GM23338 (cell line): ENCODE measurements around the gene MROH2A. TPM values are rescaled to one million over a fixed set of nuclear protein-coding genes. Genes with fewer than 3 reads are reported as not detected.

ENCODE experiments used
- ATAC-seq: fragments of 200-7000 bp; cut with Tn5 transposase; 3 replicates; pipeline ENCODE4 v1.9.1; 2020
- DNase-seq: peaks from one replicate; pipeline ENCODE4 v3.0.0-alpha.2; 2015; ENCODE audit warnings: low spot score
- H2AFZ ChIP-seq: fragments of 200-600 bp; sonication (generic); 2 replicates; pipeline ENCODE4 v1.8.0; 2016; ENCODE audit warnings: antibody characterized with exemption, mild to moderate bottlenecking, moderate library complexity
- H3F3A ChIP-seq: fragments of 200-600 bp; sonication (generic); replicated peaks from 2 replicates; pipeline ENCODE4 v1.8.0; 2017; ENCODE audit warnings: antibody characterized with exemption, mixed run types, low read depth
- H3K27ac ChIP-seq: fragments of 200-600 bp; sonication (generic); 2 replicates; pipeline ENCODE4 v1.6.1; 2016; ENCODE audit warnings: low read depth
- H3K27me3 ChIP-seq: fragments of 200-600 bp; sonication (generic); 2 replicates; pipeline ENCODE4 v1.8.0; 2016; ENCODE audit warnings: mild to moderate bottlenecking, mixed run types, moderate library complexity; ENCODE audit not compliant: insufficient read depth
- H3K36me3 ChIP-seq: fragments of 200-600 bp; sonication (generic); 2 replicates; pipeline ENCODE4 v1.8.0; 2016; ENCODE audit warnings: mild to moderate bottlenecking; ENCODE audit not compliant: insufficient read depth
- H3K4me1 ChIP-seq: fragments of 200-600 bp; sonication (generic); 2 replicates; pipeline ENCODE4 v1.8.0; 2016; ENCODE audit warnings: mild to moderate bottlenecking, moderate library complexity; ENCODE audit not compliant: insufficient read depth
- H3K4me2 ChIP-seq: fragments of 200-600 bp; sonication (generic); 2 replicates; pipeline ENCODE4 v1.7.1; 2017; ENCODE audit warnings: mixed run types
- H3K4me3 ChIP-seq: fragments of 200-600 bp; sonication (generic); 2 replicates; pipeline ENCODE4 v1.6.1; 2016; ENCODE audit warnings: mixed run types
- H3K79me2 ChIP-seq: fragments of 200-600 bp; sonication (generic); replicated peaks from 2 replicates; pipeline ENCODE4 v1.8.0; 2017; ENCODE audit warnings: mild to moderate bottlenecking; ENCODE audit not compliant: insufficient read depth
- H3K9me2 ChIP-seq: fragments of 200-600 bp; sonication (generic); 2 replicates; pipeline ENCODE4 v1.8.0; 2017; ENCODE audit not compliant: insufficient read depth
- H4K20me1 ChIP-seq: fragments of 200-600 bp; sonication (generic); replicated peaks from 2 replicates; pipeline ENCODE4 v1.8.0; 2017; ENCODE audit warnings: mild to moderate bottlenecking; ENCODE audit not compliant: insufficient read depth
- H3K27ac Mint-ChIP-seq: 2 replicates; pipeline ENCODE4 v1.8.0; 2020; ENCODE audit warnings: inconsistent platforms, mild to moderate bottlenecking, moderate library complexity, mixed read lengths
- H3K27me3 Mint-ChIP-seq: 3 replicates; pipeline ENCODE4 v1.8.0; 2022; ENCODE audit warnings: low read depth, mild to moderate bottlenecking, moderate library complexity, mixed read lengths, inconsistent platforms; ENCODE audit not compliant: insufficient read depth, poor library complexity
- H3K36me3 Mint-ChIP-seq: 3 replicates; pipeline ENCODE4 v1.8.0; 2021; ENCODE audit warnings: low read depth, mild to moderate bottlenecking, inconsistent platforms, moderate library complexity, mixed read lengths
- H3K4me1 Mint-ChIP-seq: 3 replicates; pipeline ENCODE4 v1.8.0; 2020; ENCODE audit warnings: mild to moderate bottlenecking, inconsistent platforms, mixed read lengths
- H3K4me3 Mint-ChIP-seq: 3 replicates; pipeline ENCODE4 v1.8.0; 2021; ENCODE audit warnings: moderate library complexity, mild to moderate bottlenecking, inconsistent platforms, mixed read lengths
- H3K9me3 Mint-ChIP-seq: 3 replicates; pipeline ENCODE4 v1.8.0; 2020; ENCODE audit warnings: moderate library complexity, mild to moderate bottlenecking, inconsistent platforms, mixed read lengths
- CREB1 ChIP-seq: fragments of 250-450 bp; sonication (Bioruptor Pico); IDR thresholded peaks from 2 replicates; pipeline ENCODE4 v1.5.0; 2020; ENCODE audit warnings: low read depth, mild to moderate bottlenecking, moderate library complexity
- EZH2 ChIP-seq: fragments of 200-600 bp; sonication (generic); IDR thresholded peaks from one replicate; pipeline ENCODE4 v1.8.0; 2017; ENCODE audit warnings: antibody characterized with exemption, mild to moderate bottlenecking, low read depth; ENCODE audit not compliant: unreplicated experiment
- EZH2phosphoT487 ChIP-seq: fragments of 200-600 bp; sonication (generic); IDR thresholded peaks from one replicate; pipeline ENCODE4 v1.8.1; 2018; ENCODE audit warnings: antibody characterized with exemption; ENCODE audit not compliant: unreplicated experiment
- JUNB ChIP-seq: IDR thresholded peaks from one replicate; pipeline ENCODE4 v1.6.1; 2016; ENCODE audit warnings: antibody characterized with exemption; ENCODE audit not compliant: unreplicated experiment
- NANOG ChIP-seq: IDR thresholded peaks from 2 replicates; pipeline ENCODE4 v1.6.1; 2016; ENCODE audit warnings: antibody characterized with exemption, borderline replicate concordance
- POLR2AphosphoS5 ChIP-seq: IDR thresholded peaks from 2 replicates; pipeline ENCODE4 v1.6.1; 2016; ENCODE audit warnings: antibody characterized with exemption, low read depth
- STAT1 ChIP-seq: IDR thresholded peaks from one replicate; pipeline ENCODE4 v1.6.1; 2016; ENCODE audit warnings: antibody characterized with exemption; ENCODE audit not compliant: unreplicated experiment
- ZNF114 ChIP-seq: fragments of 250-450 bp; sonication (Bioruptor Pico); IDR thresholded peaks from 2 replicates; pipeline ENCODE4 v1.5.0; 2020; ENCODE audit warnings: mild to moderate bottlenecking, moderate library complexity
- ZNF331 ChIP-seq: fragments of 250-450 bp; sonication (Bioruptor Pico); IDR thresholded peaks from 2 replicates; pipeline ENCODE4 v1.5.0; 2020; ENCODE audit warnings: low read depth, mild to moderate bottlenecking, moderate library complexity
- polyA plus RNA-seq: library from polyadenylated mRNA; unstranded; fragments of >200 nt; fragmentation: Nextera tagmentation; extraction: Ambion mirVana; gene quantifications from 2 replicates; pipeline ENCODE4 v1.2.1, GENCODE V29; 2016
- total RNA-seq: library from RNA; depleted of rRNA; stranded (reverse); fragments of >200 nt; shearing (Covaris generic); gene quantifications from 2 replicates; pipeline ENCODE4 v1.2.3, GENCODE V29; 2014
- TF ChIP-seq, protein P1 (sequence below), 2 experiments: fragments of 200-600 bp in 1 of 2; sonication (generic) in 1 of 2; conservative IDR thresholded peaks; 2 replicates each; pipeline versions ENCODE4 v1.5.1 to v1.6.1; 2016 to 2017; ENCODE audit warnings: antibody characterized with exemption in 2 of 2, low read depth in 2 of 2, mild to moderate bottlenecking in 2 of 2, moderate library complexity in 1 of 2
- TF ChIP-seq, protein P2 (sequence below): IDR thresholded peaks from one replicate; pipeline ENCODE4 v1.6.1; 2018; ENCODE audit warnings: antibody characterized with exemption; ENCODE audit not compliant: unreplicated experiment
- TF ChIP-seq, protein P3 (sequence below): fragments of 250-450 bp; sonication (Bioruptor Pico); IDR thresholded peaks from 2 replicates; pipeline ENCODE4 v1.5.0; 2020; ENCODE audit warnings: mild to moderate bottlenecking, moderate library complexity
- TF ChIP-seq, protein P4 (sequence below): IDR thresholded peaks from 2 replicates; pipeline ENCODE4 v1.6.1; 2016; ENCODE audit warnings: antibody characterized with exemption

The MROH2A gene
- total and polyA plus RNA-seq, 2 experiments from 2014 or later = not detected

DNA sequence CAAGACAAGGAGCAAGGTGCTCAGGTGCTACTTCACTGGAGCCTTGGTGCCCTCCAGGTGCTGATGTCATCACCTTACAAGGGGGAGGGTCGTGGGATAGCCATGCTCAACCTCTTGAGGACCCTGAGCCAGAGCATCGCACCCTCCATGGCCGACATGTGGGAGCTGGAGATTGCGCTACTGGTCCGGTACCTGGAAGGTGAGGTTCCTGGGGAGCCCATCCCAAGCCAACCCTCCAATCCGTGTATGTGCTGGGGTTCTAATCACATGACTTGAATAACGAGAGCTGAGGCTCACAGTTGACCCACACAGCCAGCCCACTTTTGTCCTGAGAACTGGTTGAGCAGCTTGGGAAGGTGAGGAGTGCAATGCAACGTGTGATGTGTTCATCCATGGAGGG lies 25.9 kb downstream of the MROH2A start:
- Histone ChIP-seq H3K79me2 (no peaks in the 10 kb centered on the region), H3F3A (no peaks in the 10 kb centered on the region), H3K4me3 (no peak overlapping the region), H3K4me2 (no peak overlapping the region), H3K36me3 (no peaks in the 10 kb centered on the region), H3K27me3 (no peaks in the 10 kb centered on the region), H2AFZ (no peak overlapping the region), H4K20me1 (no peaks in the 10 kb centered on the region), H3K27ac (no peak overlapping the region), H3K4me1 (no peaks in the 10 kb centered on the region), H3K9me2 (no peaks in the 10 kb centered on the region)
- DNase-seq = no peak
- no peaks in the 10 kb centered on the region for H3K36me3 Mint-ChIP-seq
- TF ChIP-seq, protein P1, sequence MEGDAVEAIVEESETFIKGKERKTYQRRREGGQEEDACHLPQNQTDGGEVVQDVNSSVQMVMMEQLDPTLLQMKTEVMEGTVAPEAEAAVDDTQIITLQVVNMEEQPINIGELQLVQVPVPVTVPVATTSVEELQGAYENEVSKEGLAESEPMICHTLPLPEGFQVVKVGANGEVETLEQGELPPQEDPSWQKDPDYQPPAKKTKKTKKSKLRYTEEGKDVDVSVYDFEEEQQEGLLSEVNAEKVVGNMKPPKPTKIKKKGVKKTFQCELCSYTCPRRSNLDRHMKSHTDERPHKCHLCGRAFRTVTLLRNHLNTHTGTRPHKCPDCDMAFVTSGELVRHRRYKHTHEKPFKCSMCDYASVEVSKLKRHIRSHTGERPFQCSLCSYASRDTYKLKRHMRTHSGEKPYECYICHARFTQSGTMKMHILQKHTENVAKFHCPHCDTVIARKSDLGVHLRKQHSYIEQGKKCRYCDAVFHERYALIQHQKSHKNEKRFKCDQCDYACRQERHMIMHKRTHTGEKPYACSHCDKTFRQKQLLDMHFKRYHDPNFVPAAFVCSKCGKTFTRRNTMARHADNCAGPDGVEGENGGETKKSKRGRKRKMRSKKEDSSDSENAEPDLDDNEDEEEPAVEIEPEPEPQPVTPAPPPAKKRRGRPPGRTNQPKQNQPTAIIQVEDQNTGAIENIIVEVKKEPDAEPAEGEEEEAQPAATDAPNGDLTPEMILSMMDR (conservative IDR thresholded peaks at IDR 0.05; ENCODE audit: low read depth in 2 of 2) = no peak
- no peak for TF ChIP-seq CREB1 (CRISPR knock-in tag)
- TF ChIP-seq STAT1 = no peak
- TF ChIP-seq, protein P2, sequence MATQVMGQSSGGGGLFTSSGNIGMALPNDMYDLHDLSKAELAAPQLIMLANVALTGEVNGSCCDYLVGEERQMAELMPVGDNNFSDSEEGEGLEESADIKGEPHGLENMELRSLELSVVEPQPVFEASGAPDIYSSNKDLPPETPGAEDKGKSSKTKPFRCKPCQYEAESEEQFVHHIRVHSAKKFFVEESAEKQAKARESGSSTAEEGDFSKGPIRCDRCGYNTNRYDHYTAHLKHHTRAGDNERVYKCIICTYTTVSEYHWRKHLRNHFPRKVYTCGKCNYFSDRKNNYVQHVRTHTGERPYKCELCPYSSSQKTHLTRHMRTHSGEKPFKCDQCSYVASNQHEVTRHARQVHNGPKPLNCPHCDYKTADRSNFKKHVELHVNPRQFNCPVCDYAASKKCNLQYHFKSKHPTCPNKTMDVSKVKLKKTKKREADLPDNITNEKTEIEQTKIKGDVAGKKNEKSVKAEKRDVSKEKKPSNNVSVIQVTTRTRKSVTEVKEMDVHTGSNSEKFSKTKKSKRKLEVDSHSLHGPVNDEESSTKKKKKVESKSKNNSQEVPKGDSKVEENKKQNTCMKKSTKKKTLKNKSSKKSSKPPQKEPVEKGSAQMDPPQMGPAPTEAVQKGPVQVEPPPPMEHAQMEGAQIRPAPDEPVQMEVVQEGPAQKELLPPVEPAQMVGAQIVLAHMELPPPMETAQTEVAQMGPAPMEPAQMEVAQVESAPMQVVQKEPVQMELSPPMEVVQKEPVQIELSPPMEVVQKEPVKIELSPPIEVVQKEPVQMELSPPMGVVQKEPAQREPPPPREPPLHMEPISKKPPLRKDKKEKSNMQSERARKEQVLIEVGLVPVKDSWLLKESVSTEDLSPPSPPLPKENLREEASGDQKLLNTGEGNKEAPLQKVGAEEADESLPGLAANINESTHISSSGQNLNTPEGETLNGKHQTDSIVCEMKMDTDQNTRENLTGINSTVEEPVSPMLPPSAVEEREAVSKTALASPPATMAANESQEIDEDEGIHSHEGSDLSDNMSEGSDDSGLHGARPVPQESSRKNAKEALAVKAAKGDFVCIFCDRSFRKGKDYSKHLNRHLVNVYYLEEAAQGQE = no peak
- no peak for TF ChIP-seq EZH2phosphoT487
- TF ChIP-seq JUNB = no peak
- no peak for TF ChIP-seq ZNF114
- no peak for TF ChIP-seq NANOG
- no peak for TF ChIP-seq ZNF331 (CRISPR knock-in tag)
- TF ChIP-seq, protein P3, sequence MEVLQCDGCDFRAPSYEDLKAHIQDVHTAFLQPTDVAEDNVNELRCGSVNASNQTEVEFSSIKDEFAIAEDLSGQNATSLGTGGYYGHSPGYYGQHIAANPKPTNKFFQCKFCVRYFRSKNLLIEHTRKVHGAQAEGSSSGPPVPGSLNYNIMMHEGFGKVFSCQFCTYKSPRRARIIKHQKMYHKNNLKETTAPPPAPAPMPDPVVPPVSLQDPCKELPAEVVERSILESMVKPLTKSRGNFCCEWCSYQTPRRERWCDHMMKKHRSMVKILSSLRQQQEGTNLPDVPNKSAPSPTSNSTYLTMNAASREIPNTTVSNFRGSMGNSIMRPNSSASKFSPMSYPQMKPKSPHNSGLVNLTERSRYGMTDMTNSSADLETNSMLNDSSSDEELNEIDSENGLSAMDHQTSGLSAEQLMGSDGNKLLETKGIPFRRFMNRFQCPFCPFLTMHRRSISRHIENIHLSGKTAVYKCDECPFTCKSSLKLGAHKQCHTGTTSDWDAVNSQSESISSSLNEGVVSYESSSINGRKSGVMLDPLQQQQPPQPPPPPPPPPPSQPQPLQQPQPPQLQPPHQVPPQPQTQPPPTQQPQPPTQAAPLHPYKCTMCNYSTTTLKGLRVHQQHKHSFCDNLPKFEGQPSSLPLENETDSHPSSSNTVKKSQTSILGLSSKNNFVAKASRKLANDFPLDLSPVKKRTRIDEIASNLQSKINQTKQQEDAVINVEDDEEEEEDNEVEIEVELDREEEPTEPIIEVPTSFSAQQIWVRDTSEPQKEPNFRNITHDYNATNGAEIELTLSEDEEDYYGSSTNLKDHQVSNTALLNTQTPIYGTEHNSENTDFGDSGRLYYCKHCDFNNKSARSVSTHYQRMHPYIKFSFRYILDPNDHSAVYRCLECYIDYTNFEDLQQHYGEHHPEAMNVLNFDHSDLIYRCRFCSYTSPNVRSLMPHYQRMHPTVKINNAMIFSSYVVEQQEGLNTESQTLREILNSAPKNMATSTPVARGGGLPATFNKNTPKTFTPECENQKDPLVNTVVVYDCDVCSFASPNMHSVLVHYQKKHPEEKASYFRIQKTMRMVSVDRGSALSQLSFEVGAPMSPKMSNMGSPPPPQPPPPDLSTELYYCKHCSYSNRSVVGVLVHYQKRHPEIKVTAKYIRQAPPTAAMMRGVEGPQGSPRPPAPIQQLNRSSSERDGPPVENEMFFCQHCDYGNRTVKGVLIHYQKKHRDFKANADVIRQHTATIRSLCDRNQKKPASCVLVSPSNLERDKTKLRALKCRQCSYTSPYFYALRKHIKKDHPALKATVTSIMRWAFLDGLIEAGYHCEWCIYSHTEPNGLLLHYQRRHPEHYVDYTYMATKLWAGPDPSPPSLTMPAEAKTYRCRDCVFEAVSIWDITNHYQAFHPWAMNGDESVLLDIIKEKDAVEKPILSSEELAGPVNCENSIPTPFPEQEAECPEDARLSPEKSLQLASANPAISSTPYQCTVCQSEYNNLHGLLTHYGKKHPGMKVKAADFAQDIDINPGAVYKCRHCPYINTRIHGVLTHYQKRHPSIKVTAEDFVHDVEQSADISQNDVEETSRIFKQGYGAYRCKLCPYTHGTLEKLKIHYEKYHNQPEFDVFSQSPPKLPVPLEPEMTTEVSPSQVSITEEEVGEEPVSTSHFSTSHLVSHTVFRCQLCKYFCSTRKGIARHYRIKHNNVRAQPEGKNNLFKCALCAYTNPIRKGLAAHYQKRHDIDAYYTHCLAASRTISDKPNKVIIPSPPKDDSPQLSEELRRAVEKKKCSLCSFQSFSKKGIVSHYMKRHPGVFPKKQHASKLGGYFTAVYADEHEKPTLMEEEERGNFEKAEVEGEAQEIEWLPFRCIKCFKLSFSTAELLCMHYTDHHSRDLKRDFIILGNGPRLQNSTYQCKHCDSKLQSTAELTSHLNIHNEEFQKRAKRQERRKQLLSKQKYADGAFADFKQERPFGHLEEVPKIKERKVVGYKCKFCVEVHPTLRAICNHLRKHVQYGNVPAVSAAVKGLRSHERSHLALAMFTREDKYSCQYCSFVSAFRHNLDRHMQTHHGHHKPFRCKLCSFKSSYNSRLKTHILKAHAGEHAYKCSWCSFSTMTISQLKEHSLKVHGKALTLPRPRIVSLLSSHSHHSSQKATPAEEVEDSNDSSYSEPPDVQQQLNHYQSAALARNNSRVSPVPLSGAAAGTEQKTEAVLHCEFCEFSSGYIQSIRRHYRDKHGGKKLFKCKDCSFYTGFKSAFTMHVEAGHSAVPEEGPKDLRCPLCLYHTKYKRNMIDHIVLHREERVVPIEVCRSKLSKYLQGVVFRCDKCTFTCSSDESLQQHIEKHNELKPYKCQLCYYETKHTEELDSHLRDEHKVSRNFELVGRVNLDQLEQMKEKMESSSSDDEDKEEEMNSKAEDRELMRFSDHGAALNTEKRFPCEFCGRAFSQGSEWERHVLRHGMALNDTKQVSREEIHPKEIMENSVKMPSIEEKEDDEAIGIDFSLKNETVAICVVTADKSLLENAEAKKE = no peak
- no peak for TF ChIP-seq POLR2AphosphoS5
- TF ChIP-seq EZH2 = no peak
- TF ChIP-seq, protein P4, sequence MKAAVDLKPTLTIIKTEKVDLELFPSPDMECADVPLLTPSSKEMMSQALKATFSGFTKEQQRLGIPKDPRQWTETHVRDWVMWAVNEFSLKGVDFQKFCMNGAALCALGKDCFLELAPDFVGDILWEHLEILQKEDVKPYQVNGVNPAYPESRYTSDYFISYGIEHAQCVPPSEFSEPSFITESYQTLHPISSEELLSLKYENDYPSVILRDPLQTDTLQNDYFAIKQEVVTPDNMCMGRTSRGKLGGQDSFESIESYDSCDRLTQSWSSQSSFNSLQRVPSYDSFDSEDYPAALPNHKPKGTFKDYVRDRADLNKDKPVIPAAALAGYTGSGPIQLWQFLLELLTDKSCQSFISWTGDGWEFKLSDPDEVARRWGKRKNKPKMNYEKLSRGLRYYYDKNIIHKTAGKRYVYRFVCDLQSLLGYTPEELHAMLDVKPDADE = no peak
- H3K9me3 Mint-ChIP-seq = peaks cover 14% of the 10 kb centered on the region
- no peaks in the 10 kb centered on the region for H3K4me1 Mint-ChIP-seq
- ATAC-seq = no peak
- peaks cover 3% of the 10 kb centered on the region for H3K27me3 Mint-ChIP-seq
- no peak overlapping the region for H3K4me3 Mint-ChIP-seq
- H3K27ac Mint-ChIP-seq = no peak overlapping the region
